22Rv1 (cell line): ENCODE results near the gene CDC14A.

ENCODE experiments used
- ZFX ChIP-seq: fragments of 450-650 bp; IDR thresholded peaks from 2 replicates; pipeline ENCODE4 v1.6.1; 2017; ENCODE audit warnings: antibody characterized with exemption, borderline replicate concordance
- TF ChIP-seq, protein P1 (sequence below): fragments of 450-650 bp; IDR thresholded peaks from 2 replicates; pipeline ENCODE4 v1.5.1; 2017; ENCODE audit warnings: mild to moderate bottlenecking

- TF ChIP-seq, protein P1, sequence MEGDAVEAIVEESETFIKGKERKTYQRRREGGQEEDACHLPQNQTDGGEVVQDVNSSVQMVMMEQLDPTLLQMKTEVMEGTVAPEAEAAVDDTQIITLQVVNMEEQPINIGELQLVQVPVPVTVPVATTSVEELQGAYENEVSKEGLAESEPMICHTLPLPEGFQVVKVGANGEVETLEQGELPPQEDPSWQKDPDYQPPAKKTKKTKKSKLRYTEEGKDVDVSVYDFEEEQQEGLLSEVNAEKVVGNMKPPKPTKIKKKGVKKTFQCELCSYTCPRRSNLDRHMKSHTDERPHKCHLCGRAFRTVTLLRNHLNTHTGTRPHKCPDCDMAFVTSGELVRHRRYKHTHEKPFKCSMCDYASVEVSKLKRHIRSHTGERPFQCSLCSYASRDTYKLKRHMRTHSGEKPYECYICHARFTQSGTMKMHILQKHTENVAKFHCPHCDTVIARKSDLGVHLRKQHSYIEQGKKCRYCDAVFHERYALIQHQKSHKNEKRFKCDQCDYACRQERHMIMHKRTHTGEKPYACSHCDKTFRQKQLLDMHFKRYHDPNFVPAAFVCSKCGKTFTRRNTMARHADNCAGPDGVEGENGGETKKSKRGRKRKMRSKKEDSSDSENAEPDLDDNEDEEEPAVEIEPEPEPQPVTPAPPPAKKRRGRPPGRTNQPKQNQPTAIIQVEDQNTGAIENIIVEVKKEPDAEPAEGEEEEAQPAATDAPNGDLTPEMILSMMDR, result no peak
- no peak for TF ChIP-seq ZFX
These were observed 153.9 kb downstream of the CDC14A start for GRCh38 chr1:100506217-100506616.
